Measurements from ENCODE around the gene PIK3CA.

GRCh38 chr3:179196700-179197099 lies 48.5 kb downstream of the PIK3CA start:
- TF ChIP-seq CTCF (IDR thresholded peaks at IDR 0.05) (no peak), POLR2A (IDR thresholded peaks at IDR 0.05) (no peak)

Data from uterus (tissue), 2 donors.